Right renal pelvis (tissue), 4 donors: ENCODE measurements around the gene RASAL2. TPM values are rescaled to one million over a fixed set of nuclear protein-coding genes. Genes with fewer than 3 reads are reported as not detected.
A peak's percentile ranks its signal among the peaks of the same experiment; 100 is the strongest.
"Not testable (repeated sequence)": the region's sequence is repeated elsewhere in the genome, so short reads cannot be mapped to it uniquely, and the experiment has no call there.

ENCODE experiments used
- DNase-seq, 4 donors: peaks; one replicate each; pipeline ENCODE4 v3.0.0-alpha.2; 2013; ENCODE audit warnings: low read depth in 4 of 4, low spot score in 3 of 4, missing footprints in 1 of 4
- polyA plus RNA-seq, 4 donors: library from polyadenylated mRNA; unstranded; fragments of 120-200 nt; gene quantifications; one replicate each; pipeline ENCODE4 v1.2.1, GENCODE V29; 2013; ENCODE audit not compliant: insufficient read length in 4 of 4

RASAL2 gene
- polyA plus RNA-seq, 4 donors = 17.6 to 19.3 (median 19.1) TPM

DNA sequence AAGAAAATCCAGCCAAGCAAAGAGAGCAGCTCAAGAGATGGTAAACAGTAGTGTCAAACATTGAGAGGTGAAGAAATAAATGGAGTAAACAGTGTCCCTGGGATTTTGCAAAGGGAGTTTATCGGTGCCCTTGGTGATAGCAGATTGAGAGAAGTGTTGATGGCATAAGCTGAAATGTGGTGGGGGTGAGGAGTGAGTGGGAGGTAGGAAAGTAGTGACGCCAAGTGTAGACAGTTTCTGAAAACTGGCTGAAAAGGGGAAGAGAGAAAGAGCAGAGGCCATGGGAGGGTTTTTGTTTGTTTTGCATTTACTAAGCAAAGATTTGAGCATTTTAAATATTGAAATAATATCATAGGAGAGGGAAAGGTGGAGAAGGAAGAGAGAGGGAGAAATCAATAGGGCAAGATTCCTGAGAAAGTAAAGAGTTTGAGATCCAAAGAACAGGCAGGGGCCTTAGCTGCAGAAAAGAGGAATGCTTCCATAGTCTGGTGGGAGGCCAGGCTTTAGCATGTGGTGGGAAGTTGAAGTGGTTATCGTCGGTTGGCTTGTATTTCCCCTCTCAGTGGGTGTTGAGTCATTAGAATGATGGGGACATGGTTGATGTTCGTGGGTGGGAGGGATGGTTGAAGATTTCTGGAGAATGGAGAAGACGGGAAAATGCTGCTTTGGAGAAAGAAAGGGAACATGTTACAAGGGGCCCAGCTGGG, 26.8 kb upstream of the RASAL2 start:
- no peak for DNase-seq

GRCh38 chr1:178071811-178072210, 22.1 kb upstream of the RASAL2 start:
- no peak for DNase-seq

DNA sequence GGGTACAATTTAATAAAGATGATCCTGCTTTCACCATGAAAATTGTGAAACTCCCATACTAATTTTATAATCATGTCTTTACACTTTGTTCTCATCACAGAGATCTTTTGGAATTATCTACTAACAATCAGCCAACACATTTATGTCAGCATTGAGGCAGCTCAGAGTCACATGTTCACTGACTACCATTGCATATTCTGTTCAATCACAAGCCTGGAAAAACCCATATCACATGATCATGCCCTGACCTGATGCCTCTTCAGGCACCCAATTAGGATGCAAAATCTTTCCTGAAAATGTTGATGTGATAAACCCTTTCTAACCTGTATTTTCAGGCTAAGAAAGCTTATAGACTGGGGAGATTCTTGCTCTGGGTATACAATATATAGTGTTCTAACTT, 21.6 kb upstream of the RASAL2 start:
- DNase-seq = no peak

- DNase-seq = no peak
These were observed 18.6 kb upstream of the RASAL2 start for GRCh38 chr1:178075333-178075732.

GRCh38 chr1:178076607-178077006, 17.3 kb upstream of the RASAL2 start:
- no peak for DNase-seq

- no peak for DNase-seq
These were observed 16.0 kb upstream of the RASAL2 start for GRCh38 chr1:178077917-178078316.

DNA sequence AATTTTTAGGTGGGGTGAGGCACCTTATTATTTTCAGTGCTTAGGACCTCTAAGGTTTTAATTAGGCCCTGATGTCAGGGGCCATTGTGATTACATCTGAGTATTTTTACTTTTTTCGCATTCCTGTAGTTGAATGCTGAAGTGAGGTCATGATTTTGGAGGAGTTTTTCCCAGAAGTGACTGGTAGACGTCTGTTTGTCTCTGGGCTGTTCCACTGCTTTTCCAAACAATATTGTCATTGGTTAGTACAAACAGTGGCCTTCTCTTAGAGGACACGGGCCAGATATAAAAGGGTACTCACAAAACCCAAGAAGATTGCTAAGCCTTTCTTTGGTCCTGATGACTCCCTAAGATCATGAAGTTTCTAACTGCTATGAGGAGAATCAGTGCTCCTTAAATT, 7.6 kb upstream of the RASAL2 start:
- DNase-seq = no peak

DNA sequence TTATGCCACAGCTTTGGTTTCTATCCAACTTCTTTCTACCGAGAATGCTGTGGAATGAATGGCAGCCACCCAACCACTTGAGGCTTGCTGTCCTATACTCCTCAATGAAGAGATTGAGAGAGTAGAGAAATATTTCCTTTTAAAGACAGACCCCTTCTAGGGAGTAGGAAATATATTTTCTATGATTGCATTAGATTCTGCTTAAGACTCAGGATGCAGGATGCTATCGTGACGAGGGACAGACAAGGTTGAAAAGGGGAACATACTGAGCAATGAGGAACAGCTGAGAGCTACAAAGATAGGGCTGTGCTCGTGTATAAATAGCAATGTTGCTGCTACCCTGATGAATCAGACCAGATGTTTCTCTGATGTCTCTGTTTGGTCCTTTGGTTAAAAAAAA, 7.1 kb upstream of the RASAL2 start:
- no peak for DNase-seq

DNA sequence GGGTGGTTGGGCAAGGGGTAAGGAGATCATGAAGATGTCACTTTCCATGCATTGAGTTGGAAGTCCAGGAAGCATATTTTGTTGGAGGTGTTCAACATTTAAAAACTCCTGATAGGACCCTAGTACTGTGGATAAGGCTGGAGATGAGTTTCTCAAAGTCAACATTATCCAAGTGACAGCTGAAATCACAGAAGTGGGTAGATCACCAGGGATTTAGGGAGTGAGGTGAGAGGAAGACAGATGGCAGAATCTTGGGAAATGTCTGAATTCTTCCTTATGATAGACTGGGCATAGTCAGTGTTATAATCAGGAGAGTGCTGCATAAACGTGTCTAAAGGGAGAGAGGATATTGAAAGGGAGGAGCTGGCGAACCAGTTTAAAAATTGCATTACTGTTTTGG, 5.3 kb upstream of the RASAL2 start:
- DNase-seq = no peak

- DNase-seq = not testable (repeated sequence)
These were observed 2.5 kb upstream of the RASAL2 start for GRCh38 chr1:178091454-178091853.

DNA sequence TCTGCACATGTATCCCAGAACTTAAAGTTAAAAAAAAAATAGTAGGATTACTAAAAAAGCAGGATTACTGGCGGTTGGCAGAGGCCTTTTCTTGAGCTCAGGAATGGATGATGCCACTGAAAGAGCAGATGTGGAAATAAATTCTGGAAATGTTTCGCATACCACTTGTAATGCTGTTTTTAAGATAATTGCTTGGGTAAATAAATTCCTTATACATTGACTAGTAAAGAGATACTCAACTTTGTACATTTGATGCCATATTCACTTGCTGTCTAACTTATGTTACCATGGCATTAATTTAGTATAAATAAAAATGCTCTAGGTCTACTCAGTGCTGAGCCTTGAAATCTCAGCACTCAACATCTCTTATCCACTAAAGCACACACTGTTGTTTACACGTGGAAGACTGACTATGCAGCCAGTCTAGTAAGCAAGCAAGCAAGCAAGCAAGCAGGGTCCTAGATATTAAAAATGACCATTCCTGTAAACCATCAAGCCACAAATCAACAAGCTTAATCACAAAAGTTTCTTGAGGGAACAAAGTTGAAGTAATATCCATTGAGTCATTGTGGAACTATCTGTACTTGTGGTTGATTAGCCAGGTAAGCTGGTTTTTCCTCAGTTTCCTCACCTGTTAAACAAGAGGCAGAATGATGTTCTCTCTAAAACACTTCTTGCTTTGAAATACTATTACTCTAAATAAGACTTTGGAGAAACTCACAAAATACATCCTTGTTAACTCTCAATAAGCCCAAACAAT, 1.7 kb upstream of the RASAL2 start:
- no peak for DNase-seq

GRCh38 chr1:178092878-178093493, 918 bp upstream of the RASAL2 start:
- peak in 1 of 4 donors; percentile 37 for DNase-seq

DNA sequence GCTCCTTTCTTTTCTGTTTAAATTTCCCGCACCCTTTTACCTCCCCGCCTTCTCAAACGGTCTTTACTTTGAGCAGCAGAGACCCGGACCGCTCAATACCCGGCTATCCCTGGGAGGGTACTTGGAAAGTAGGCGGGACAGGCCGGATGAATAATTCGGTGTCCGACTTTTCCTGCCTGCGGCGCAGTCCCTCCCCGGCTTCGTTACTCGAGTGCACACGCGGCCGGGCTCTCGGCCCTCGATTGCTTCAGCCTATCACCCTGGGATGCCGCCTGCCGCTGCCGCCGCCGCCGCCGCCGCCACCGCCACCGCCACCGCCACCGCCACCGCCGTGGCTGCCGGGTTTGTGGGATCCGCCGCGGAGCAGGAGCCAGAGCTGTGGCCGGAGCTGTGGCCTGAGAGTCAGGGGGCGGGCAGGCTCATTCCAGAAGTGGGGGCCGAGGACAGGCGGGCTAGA, 382 bp upstream of the RASAL2 start:
- peak; percentile 84 to 93 (median 90) for DNase-seq

DNA sequence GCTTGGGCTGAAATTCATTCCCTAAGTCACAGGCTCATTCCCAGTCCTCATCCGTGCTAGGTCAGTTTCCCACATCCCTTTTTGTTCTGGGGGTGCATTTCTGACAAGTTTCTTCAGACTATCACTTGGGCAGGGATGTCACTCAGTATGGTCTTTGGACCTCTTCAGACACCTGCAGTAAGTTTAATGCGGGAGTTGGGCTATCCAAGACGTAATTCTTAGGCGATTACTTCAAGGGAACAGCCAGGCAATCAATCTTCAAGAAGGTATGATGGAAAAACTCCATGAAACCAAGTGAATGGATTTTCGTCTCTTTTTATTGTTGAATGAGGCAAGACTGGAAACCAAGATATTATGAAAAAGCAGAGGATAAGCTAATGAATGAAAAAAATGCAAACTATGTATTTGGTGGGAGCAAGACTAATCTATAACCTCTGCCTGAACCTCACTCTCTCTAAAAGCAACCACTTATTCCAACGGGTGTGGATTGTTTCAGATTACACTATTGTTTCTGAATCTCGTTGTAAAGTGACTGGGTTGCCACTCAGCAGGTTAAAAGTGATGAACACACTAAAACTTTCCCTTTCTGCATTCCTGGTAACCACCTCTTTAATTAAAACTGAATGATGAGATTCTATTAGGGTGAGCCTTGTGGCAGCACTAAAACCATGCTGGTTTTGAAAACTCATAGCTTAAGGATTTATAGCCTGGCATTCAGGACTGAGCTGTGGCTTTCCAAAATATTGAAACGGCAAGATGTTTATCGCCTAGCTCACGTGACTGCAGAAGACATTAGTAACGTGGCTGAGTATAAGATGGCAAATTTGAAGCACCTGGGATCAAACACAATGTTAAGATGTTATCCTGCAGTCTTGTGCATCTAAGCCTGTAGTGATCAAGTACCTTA, 1.1 kb downstream of the RASAL2 start:
- DNase-seq = no peak

DNA sequence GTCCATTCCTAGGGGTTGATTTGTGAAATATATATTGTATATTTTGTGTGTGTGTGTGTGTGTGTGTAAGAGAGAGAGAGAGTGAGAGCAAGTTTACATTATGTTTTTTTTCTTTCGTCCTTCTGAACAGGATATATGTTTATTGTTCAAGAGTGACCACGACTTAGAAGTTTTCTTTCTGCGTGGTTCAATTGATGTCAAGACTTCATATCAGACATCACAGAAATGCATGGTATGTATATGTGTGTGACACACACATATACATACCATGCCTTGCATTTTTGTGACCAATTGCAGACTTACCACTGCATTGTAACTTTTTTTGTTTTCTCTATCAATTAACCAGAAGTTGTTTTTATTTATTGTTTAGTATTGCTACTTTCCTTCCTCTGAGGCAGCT, 2.5 kb downstream of the RASAL2 start:
- no peak for DNase-seq

DNA sequence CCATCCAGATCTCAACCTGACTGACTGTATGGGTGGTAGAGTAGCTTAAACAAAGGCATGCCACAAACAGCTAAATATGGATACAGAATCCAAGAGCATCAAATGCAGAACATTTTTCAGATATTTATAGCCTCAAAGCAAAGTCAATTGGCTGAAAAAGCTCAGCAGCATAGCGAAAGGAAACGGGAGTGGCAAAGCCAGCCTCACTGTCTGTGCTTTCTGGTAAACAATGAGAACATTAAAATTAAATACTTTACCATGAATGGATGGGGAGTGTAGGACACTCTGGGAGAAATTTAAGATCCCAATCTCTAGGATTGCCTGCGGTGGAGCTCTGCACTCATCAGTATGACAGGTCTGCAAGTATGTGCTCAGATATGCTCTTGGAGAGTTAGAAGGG, 4.4 kb downstream of the RASAL2 start:
- DNase-seq = no peak

DNA sequence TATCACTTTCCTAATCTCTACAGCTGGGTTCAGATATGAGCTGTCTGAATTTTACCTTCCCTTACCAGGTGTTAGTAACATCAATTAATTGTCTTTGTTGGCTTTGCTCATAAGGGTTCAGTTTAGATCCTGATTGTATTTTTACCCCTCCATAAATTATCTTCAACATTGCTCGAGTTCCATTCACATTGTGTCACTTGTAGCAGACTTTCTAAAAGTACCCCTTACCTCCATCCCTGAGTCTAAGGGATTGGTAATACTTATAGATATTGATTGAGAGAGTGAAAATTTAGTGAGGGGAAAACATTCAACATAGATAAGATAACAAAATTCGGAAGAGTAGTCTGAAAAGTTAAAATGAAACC, 7.3 kb downstream of the RASAL2 start:
- DNase-seq = no peak

- DNase-seq = no peak
These were observed 7.8 kb downstream of the RASAL2 start for GRCh38 chr1:178101654-178102053.

GRCh38 chr1:178102218-178102617, 8.3 kb downstream of the RASAL2 start:
- DNase-seq = no peak

DNA sequence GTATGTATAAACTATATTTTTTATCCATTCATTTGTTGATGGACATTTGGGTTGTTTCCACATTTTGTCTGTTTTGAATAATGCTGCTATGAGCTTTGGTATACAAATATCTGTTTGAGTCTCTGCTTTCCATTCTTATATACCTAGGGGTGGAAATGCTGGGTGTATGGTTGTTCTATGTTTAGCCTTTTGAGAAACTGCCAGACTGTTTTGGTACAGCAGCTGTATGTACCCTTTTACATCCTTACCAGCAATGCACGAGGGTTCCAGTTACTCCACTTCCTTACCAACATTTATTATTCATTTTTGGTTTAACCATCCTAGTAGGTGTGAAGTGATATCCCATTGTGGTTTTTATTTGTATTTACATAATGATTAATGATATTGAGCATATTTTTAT, 13.9 kb downstream of the RASAL2 start:
- no peak for DNase-seq
